Body of pancreas (tissue), 4 donors: ENCODE measurements around the gene OR2AE1.

Experiments
- POLR2A ChIP-seq, 3 donors: fragments of 450-650 bp; IDR thresholded peaks; one replicate each; pipeline ENCODE4 v1.6.1; 2016; ENCODE audit warnings: antibody characterized with exemption in 3 of 3, mild to moderate bottlenecking in 2 of 3
- TF ChIP-seq, protein P1 (sequence below), 7 experiments: fragments of 450-650 bp in 4 of 7; fragments of 200-600 bp in 3 of 7; sonication (generic) in 3 of 7; IDR thresholded peaks; one replicate each; pipeline ENCODE4 v1.5.1; 2016 to 2019; ENCODE audit warnings: antibody characterized with exemption in 7 of 7

DNA sequence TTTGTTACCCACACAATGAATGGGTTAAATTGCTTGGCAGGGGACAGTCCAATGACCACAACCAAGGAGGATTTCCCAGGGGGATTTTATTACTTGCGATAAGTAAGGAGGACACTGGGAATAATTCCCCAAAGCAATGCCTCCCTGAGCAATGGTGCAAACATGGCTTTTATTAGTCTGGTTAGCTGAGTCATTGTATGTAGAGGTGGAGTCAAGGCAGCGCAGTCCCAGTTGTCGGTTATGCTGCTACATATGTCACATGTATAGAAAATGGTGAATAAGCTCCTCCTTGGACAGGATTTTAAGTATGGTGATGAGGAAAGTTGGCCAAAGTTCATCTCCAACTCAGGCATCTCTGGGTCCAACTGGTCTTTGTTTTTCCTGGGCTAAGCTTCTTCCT is 46.4 kb upstream of the OR2AE1 start:
- TF ChIP-seq, protein P1, sequence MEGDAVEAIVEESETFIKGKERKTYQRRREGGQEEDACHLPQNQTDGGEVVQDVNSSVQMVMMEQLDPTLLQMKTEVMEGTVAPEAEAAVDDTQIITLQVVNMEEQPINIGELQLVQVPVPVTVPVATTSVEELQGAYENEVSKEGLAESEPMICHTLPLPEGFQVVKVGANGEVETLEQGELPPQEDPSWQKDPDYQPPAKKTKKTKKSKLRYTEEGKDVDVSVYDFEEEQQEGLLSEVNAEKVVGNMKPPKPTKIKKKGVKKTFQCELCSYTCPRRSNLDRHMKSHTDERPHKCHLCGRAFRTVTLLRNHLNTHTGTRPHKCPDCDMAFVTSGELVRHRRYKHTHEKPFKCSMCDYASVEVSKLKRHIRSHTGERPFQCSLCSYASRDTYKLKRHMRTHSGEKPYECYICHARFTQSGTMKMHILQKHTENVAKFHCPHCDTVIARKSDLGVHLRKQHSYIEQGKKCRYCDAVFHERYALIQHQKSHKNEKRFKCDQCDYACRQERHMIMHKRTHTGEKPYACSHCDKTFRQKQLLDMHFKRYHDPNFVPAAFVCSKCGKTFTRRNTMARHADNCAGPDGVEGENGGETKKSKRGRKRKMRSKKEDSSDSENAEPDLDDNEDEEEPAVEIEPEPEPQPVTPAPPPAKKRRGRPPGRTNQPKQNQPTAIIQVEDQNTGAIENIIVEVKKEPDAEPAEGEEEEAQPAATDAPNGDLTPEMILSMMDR (IDR thresholded peaks at IDR 0.05), result no peak
- no peak for TF ChIP-seq POLR2A (IDR thresholded peaks at IDR 0.05)
